Activated naive CD4-positive, alpha-beta T cell treated with anti-CD3 and anti-CD28 coated beads, Interleukin-2, amount 50 U/mL, for 16 hours (primary cell): Measurements from ENCODE around the gene UGT1A9.

Source experiments
- DNase-seq: peaks from one replicate; pipeline ENCODE4 v3.0.0-alpha.2; 2020

Gene UGT1A9

DNA sequence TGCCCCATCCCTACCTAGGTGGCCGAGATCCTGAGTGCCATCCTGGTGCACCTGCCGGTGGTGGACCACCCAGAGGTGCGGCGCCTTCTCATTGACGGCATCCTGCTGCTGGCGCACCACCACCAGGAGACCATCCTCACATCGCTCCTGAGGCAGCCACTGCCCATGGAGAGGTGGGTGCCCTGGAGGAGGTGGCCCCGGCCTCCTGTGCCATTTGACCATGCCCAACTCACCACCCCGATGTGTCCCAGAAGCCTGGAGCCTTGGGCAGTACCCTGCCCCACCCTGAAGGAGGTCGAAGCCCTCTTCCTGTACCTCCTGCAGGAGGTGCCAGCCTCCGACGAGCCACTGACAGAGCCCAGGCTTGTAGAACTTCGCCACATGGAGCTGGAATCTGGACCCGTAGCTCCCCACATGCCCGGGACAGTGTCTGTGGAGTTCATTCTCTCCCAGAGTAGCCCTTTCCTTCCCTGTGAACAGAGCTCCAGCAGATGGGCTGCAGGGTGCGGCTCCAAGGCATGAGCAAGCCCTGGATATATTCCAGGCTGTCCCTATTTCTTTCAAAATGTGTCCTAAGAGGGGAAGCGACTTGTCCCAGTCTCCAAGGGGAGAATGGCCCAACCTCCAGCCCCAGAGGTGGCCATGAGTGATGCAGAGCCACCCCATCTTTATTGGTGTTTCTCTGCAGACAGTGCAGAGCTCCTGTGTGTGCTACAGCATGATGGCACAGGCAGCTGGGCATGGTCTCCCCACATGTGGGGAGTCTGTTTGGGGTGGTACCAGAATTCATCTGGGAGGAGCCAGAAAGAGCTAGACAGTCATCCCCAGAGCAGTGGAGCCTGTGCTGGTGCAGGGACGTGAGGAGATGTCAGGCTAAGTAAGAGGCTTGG lies 148.4 kb downstream of the UGT1A9 start:
- DNase-seq = no peak

- DNase-seq = no peak
Observed at GRCh38 chr2:233820774-233821105, 149.0 kb downstream of the UGT1A9 start.

- no peak for DNase-seq
Observed at GRCh38 chr2:233821196-233821595, 149.5 kb downstream of the UGT1A9 start.

GRCh38 chr2:233821709-233822100 lies 150.0 kb downstream of the UGT1A9 start:
- DNase-seq = no peak

DNA sequence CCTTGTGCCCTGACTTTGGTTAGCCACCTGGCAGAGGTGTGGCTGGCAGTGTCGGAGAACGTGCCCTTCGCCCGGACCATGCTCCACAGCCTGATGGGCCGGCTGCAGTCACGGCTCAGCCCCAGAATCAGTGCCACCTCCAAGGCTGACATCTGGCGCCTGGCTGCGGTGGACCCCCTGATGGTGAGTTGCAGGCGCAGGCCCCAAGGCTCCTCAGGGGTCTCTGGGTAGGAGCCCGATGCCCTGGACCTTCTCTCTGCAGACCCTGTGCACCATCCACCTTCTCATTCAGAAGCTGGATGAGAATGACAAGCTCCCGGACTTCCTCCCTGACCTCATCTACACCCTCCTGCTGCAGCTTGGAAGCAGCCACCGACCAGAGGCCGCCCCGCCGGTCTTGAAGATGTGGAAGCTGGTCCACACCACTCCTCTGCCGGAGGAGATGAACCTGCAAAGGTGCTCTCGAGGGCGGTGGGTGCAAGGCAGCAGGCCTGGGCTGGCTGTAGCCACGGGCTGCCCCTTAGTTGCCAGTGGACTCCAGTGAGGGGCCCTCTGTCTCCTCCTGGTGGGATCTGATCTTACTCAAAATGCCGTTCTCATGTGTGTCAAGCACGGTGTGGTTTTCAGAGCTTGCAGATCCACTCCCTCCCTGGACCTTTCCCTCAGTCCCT lies 150.5 kb downstream of the UGT1A9 start:
- no peak for DNase-seq
